ENCODE data around the gene ROBO1.
"Not testable (repeated sequence)": the region's sequence is repeated elsewhere in the genome, so short reads cannot be mapped to it uniquely, and the experiment has no call there.

Gene ROBO1

GRCh38 chr3:78728406-78729145 lies 1039.2 kb downstream of the ROBO1 start:
- DNase-seq, result peak; percentile 71

GRCh38 chr3:78726545-78726944 lies 1041.3 kb downstream of the ROBO1 start:
- DNase-seq, result no peak

- DNase-seq, result no peak
Measured at GRCh38 chr3:78725703-78726246, 1042.0 kb downstream of the ROBO1 start.

- DNase-seq, result no peak
Measured at GRCh38 chr3:78724859-78725258, 1042.9 kb downstream of the ROBO1 start.

GRCh38 chr3:78724364-78724763 lies 1043.4 kb downstream of the ROBO1 start:
- DNase-seq, result not testable (repeated sequence)

- no peak for DNase-seq
Measured at GRCh38 chr3:78721771-78722543, 1045.8 kb downstream of the ROBO1 start.

GRCh38 chr3:78718707-78719106 lies 1049.1 kb downstream of the ROBO1 start:
- DNase-seq, result no peak

- DNase-seq, result no peak
Measured at GRCh38 chr3:78717041-78717440, 1050.8 kb downstream of the ROBO1 start.

GRCh38 chr3:78712941-78713340 lies 1054.9 kb downstream of the ROBO1 start:
- no peak for DNase-seq

- DNase-seq, result no peak
Measured at GRCh38 chr3:78712270-78712669, 1055.5 kb downstream of the ROBO1 start.

GRCh38 chr3:78708565-78709073 lies 1059.2 kb downstream of the ROBO1 start:
- DNase-seq, result no peak

- DNase-seq, result no peak
Measured at GRCh38 chr3:78707609-78708008, 1060.2 kb downstream of the ROBO1 start.

- DNase-seq, result peak; percentile 51
Measured at GRCh38 chr3:78706906-78707523, 1060.8 kb downstream of the ROBO1 start.

GRCh38 chr3:78703944-78704343 lies 1063.9 kb downstream of the ROBO1 start:
- DNase-seq, result no peak

GRCh38 chr3:78701537-78701936 lies 1066.3 kb downstream of the ROBO1 start:
- no peak for DNase-seq

GRCh38 chr3:78698431-78698830 lies 1069.4 kb downstream of the ROBO1 start:
- no peak for DNase-seq

- DNase-seq, result no peak
Measured at GRCh38 chr3:78697426-78697825, 1070.4 kb downstream of the ROBO1 start.

- peak; percentile 76 for DNase-seq
Measured at GRCh38 chr3:78690766-78691165, 1077.0 kb downstream of the ROBO1 start.

GRCh38 chr3:78689378-78689777 lies 1078.4 kb downstream of the ROBO1 start:
- no peak for DNase-seq

GRCh38 chr3:78687520-78687919 lies 1080.3 kb downstream of the ROBO1 start:
- DNase-seq, result no peak

GRCh38 chr3:78683284-78683683 lies 1084.5 kb downstream of the ROBO1 start:
- no peak for DNase-seq

GRCh38 chr3:78675119-78675805 lies 1092.5 kb downstream of the ROBO1 start:
- DNase-seq, result not testable (repeated sequence)

All from fibroblast of skin of scalp (primary cell).